ENCODE results near the gene OR1D5. TPM values are rescaled to one million over a fixed set of nuclear protein-coding genes. Genes with fewer than 3 reads are reported as not detected.

The OR1D5 gene
- total and polyA plus RNA-seq, 2 experiments from 2014 or later = not detected

DNA sequence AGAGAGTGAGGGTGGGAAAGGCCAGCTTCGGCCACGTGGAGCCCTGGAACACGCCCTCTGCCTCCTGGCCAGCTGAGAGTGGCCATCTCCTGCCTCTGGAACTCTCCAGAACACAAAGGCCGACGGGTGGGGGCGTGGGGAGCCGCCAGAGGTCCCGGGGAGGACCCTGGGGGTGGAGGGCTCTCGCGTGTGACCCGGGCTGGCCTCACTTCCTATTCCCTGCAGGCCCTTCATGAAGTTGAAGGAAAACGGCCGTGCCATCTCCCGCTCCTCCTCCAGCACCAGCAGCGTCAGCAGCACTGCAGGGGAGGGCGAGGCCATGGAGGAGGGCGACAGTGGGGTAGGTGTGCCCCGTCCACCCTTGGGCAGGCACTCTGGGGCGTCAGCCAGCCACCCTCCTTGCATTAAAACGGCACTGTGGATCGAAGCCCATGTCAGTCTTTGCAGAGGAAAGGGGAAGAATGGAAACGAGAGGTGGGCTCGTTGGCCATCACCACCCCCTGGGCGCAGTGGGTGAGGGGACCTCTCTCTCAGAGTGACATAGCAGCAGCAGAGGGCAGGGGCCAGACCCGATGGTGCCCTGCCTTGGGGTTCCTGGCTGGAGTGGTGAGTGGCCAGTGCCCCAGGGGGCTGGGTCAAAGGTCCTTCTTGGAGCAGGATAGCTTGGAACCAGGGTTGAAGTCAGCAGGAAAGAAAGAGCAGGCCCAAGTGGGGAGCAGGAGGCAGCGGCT, 37.1 kb downstream of the OR1D5 start:
- no peak overlapping the region for H3K4me3 ChIP-seq
- H2AFZ ChIP-seq = no peak overlapping the region
- no peak overlapping the region for H3K27ac ChIP-seq
- no peaks in the 10 kb centered on the region for H3K36me3 ChIP-seq (replicated peaks; ENCODE audit: insufficient read depth, low read depth)
- H4K20me1 ChIP-seq (ENCODE audit: insufficient read depth, poor library complexity, severe bottlenecking) = no peaks in the 10 kb centered on the region
- no peaks in the 10 kb centered on the region for H3K9me2 ChIP-seq (replicated peaks; ENCODE audit: insufficient read depth)
- DNase-seq (ENCODE audit: low spot score) = no peak
- H3K27me3 ChIP-seq = no peaks in the 10 kb centered on the region
- H3K9me3 ChIP-seq (ENCODE audit: low read depth) = no peaks in the 10 kb centered on the region
- H3K4me2 ChIP-seq = no peak overlapping the region
- H3K4me1 ChIP-seq (ENCODE audit: insufficient read depth) = no peaks in the 10 kb centered on the region
- TF ChIP-seq, protein P1, sequence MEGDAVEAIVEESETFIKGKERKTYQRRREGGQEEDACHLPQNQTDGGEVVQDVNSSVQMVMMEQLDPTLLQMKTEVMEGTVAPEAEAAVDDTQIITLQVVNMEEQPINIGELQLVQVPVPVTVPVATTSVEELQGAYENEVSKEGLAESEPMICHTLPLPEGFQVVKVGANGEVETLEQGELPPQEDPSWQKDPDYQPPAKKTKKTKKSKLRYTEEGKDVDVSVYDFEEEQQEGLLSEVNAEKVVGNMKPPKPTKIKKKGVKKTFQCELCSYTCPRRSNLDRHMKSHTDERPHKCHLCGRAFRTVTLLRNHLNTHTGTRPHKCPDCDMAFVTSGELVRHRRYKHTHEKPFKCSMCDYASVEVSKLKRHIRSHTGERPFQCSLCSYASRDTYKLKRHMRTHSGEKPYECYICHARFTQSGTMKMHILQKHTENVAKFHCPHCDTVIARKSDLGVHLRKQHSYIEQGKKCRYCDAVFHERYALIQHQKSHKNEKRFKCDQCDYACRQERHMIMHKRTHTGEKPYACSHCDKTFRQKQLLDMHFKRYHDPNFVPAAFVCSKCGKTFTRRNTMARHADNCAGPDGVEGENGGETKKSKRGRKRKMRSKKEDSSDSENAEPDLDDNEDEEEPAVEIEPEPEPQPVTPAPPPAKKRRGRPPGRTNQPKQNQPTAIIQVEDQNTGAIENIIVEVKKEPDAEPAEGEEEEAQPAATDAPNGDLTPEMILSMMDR (IDR thresholded peaks at IDR 0.05; ENCODE audit: poor library complexity) = no peak
- 92% methylated on average over 23 of the region's 26 CpGs for WGBS (ENCODE audit: low lambda C conversion rate, missing lambda C conversion rate)
- no peaks in the 10 kb centered on the region for H3K79me2 ChIP-seq

DNA sequence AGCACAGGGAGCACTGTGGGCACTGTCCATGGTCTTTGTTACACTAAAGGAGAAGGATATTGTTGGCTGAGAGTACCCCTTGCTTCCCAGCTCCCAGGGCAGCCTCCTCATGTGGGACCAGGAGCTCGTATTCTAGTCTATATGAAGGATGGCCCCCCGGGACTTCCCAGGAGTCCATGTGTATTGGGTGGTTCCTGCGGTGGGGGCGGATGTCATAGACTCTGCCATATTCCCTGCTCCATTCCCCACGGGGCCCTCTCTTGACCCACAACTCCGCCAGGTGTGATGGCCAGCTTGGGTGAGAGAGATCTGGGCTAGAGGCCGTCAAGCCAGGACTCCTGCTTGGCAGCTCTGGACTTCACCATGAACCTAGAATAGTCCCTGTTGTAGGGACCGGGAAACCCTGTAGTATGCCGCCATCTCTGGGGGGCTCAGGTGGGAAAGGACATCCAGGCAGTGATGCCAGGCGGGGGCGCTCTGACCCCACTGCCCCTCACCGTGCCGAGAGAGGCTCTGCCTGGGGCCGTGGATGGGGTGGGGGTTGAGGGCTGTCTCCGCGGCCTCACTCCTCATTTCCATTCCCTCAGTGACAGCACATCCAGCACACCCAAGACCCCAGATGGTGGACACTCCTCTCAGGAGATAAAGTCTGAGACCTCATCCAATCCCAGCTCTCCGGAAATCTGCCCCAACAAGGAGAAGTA, 37.8 kb downstream of the OR1D5 start:
- Histone ChIP-seq H3K4me3 (no peak overlapping the region), H3K27ac (no peak overlapping the region), H2AFZ (no peak overlapping the region), H3K36me3 (replicated peaks; ENCODE audit: insufficient read depth, low read depth) (no peaks in the 10 kb centered on the region), H3K79me2 (no peaks in the 10 kb centered on the region), H3K9me3 (ENCODE audit: low read depth) (no peaks in the 10 kb centered on the region), H4K20me1 (ENCODE audit: insufficient read depth, poor library complexity, severe bottlenecking) (no peaks in the 10 kb centered on the region), H3K4me2 (no peak overlapping the region), H3K4me1 (ENCODE audit: insufficient read depth) (no peaks in the 10 kb centered on the region), H3K27me3 (no peaks in the 10 kb centered on the region), H3K9me2 (replicated peaks; ENCODE audit: insufficient read depth) (no peaks in the 10 kb centered on the region)
- DNase-seq (ENCODE audit: low spot score) = no peak
- 96% methylated on average over 17 of the region's 17 CpGs for WGBS (ENCODE audit: low lambda C conversion rate, missing lambda C conversion rate)
- no peak for TF ChIP-seq EZH2phosphoT487 (IDR thresholded peaks at IDR 0.05; ENCODE audit: low read depth, severe bottlenecking, unreplicated experiment)
- no peak for TF ChIP-seq EZH2 (IDR thresholded peaks at IDR 0.05; ENCODE audit: borderline replicate concordance)
- TF ChIP-seq, protein P1 (IDR thresholded peaks at IDR 0.05; ENCODE audit: poor library complexity) = no peak

- Histone ChIP-seq H3K27me3 (no peaks in the 10 kb centered on the region), H3K79me2 (no peaks in the 10 kb centered on the region), H3K4me1 (ENCODE audit: insufficient read depth) (no peaks in the 10 kb centered on the region), H3K9me3 (ENCODE audit: low read depth) (no peaks in the 10 kb centered on the region), H3K4me2 (no peak overlapping the region), H4K20me1 (ENCODE audit: insufficient read depth, poor library complexity, severe bottlenecking) (no peaks in the 10 kb centered on the region), H3K4me3 (no peak overlapping the region), H3K9me2 (replicated peaks; ENCODE audit: insufficient read depth) (no peaks in the 10 kb centered on the region), H2AFZ (no peak overlapping the region), H3K36me3 (replicated peaks; ENCODE audit: insufficient read depth, low read depth) (no peaks in the 10 kb centered on the region), H3K27ac (no peak overlapping the region)
- 94% methylated on average over 2 of the region's 2 CpGs for WGBS (ENCODE audit: low lambda C conversion rate, missing lambda C conversion rate)
- TF ChIP-seq, protein P1 (IDR thresholded peaks at IDR 0.05; ENCODE audit: poor library complexity) = no peak
- TF ChIP-seq EZH2 (IDR thresholded peaks at IDR 0.05; ENCODE audit: borderline replicate concordance) (no peak), EZH2phosphoT487 (IDR thresholded peaks at IDR 0.05; ENCODE audit: low read depth, severe bottlenecking, unreplicated experiment) (no peak)
- DNase-seq (ENCODE audit: low spot score) = no peak
Measured at GRCh38 chr17:3024346-3024745, 39.1 kb downstream of the OR1D5 start.
